G401.6 (cell line): ENCODE data around the gene LPIN2.
A peak's percentile ranks its signal among the peaks of the same experiment; 100 is the strongest.
"Not testable (repeated sequence)": the region's sequence is repeated elsewhere in the genome, so short reads cannot be mapped to it uniquely, and the experiment has no call there.

Experiments used
- FAIRE-seq: peaks from 2 replicates; lab custom pipeline; 2012; peaks lifted over from hg19 to GRCh38; lab: Jason Lieb, UNC

The LPIN2 gene, protein sequence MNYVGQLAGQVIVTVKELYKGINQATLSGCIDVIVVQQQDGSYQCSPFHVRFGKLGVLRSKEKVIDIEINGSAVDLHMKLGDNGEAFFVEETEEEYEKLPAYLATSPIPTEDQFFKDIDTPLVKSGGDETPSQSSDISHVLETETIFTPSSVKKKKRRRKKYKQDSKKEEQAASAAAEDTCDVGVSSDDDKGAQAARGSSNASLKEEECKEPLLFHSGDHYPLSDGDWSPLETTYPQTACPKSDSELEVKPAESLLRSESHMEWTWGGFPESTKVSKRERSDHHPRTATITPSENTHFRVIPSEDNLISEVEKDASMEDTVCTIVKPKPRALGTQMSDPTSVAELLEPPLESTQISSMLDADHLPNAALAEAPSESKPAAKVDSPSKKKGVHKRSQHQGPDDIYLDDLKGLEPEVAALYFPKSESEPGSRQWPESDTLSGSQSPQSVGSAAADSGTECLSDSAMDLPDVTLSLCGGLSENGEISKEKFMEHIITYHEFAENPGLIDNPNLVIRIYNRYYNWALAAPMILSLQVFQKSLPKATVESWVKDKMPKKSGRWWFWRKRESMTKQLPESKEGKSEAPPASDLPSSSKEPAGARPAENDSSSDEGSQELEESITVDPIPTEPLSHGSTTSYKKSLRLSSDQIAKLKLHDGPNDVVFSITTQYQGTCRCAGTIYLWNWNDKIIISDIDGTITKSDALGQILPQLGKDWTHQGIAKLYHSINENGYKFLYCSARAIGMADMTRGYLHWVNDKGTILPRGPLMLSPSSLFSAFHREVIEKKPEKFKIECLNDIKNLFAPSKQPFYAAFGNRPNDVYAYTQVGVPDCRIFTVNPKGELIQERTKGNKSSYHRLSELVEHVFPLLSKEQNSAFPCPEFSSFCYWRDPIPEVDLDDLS

DNA sequence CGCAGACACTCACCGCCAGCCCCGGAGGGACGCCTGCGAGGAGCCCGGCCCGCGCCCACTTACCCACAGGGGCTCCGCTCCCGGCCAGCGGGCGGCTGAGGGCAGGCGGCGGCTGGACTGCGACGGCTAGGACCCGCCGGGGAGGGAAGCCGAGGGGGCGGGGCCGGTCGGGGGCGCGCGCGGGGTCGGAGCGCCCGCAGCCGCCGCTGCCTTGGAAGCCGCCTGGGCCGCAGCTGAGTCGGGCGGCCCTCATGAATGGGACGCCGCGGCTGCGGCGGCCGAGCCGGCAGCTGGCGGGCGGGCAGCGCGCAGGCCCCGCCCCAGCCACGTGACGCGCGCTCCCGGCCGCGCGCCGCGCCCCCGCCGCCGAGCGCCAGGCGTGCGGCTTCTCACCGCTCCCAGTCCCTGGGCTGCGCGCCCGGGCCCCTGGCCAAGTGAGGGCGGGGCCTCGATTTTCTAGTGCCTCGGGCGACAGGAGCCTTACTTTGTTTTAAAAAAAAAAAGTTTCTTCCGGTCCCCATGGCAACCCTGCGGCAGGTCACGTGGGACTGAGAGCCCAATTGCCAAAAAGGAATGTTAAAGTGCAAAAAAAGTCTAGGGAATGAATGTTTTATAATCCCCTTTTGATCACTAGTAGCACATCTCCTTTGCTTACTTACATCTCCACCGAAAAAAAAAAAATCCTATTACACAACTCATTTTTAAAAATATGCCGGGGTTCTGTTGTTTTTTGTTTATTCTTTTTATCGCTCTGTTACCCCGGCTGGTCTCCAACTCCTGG lies at the start of gene LPIN2:
TSS of gene LPIN2 (minus strand) at position 121 of the 781 bp plus-strand sequence. CDS start 52,304 bp downstream, outside the sequence.
- FAIRE-seq: peak; percentile 91

DNA sequence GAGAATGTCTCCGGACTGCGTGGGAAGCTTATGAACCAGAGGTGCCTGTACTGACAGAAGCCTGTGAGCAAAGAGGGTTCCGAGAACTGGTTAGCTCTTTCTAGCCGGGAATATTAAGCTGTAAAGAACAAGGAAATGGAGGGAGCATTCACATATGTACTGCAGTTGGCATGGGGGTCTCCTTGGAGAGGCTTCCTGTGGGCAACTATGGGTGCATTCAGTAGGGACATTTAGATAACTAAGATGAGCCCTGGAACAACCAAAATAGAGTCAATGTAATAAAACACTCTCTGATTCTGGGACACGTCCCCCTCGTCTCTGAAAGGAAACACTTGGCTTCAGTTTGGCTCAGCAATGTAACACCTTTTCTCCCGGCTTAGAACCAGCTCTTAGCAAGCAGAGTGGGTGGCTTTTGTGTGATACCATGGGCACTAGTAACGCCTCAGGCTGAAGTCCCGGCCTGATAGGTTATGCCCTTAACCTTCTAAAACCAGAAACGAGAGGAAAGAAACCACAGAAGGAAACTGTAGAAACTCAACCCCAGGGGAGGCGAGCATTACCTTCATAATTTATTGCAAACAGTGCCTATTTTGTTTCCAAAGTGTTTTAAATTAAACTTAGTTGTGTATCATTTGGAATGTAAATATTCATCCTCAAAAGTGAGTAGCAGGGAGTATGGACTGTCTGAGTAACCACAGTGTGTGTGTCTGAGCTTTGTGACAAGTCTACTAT lies 48.8 kb upstream of the LPIN2 start:
- FAIRE-seq: no peak

DNA sequence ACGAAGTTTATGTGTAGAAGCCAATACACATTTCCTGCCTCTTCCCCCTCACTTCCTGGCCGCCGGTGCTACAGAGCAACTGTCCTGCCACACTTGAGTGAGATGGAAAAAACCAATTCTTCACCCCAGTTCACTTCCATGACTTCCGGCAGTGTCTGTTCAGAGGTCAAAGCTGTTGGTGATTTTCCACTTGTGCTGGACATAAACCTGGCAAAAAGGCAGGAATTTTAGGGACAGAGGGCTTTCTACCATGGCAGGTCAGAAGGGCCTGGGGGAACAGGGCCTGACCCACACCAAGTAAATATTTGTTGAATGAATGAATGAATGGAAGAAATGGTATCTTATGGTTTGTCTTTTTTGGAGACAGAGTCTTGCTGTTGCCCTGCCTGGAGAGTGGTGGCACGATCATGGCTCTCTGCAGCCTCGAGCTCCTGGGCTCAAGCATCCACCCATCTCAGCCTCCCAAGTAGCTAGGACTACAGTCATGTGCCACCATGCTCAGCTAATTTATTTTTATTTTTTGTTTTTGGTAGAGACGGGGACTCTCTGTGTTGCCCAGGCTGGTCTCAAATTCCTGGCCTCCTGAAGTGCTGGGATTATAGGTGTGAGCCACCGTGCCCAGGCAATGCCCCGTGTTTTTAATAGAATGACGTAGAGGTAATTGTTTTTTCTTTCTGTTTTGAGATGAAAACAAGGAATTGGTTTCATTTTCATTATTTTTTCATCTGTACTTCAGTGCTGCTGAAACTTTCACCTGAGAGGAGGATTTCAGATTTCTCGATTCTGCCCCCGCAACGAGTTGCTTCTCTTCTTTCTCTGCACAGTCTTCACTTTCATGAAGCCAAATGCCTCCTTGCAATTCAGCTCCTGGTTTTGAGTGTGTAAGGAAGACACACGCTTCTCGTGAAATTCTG lies 48.0 kb upstream of the LPIN2 start:
- no peak for FAIRE-seq

DNA sequence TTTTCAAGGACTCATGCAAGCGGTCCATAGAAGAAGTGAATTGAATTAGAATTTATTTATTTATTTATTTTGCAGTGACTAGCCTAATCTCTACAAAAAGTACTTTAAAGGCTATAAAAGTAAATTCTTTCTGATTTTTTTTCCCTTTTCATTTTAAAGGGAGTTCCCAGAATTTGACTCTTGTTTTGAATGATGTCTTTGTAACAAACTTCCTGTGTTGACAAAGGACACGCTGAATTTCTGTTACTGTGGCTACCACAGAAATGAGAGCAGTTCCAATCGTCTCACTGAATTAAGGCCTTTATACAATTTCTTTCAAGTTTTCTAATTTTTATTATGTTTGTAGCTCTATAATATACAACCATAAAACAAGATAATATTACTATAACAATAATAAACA lies 46.3 kb upstream of the LPIN2 start:
- FAIRE-seq: no peak

DNA sequence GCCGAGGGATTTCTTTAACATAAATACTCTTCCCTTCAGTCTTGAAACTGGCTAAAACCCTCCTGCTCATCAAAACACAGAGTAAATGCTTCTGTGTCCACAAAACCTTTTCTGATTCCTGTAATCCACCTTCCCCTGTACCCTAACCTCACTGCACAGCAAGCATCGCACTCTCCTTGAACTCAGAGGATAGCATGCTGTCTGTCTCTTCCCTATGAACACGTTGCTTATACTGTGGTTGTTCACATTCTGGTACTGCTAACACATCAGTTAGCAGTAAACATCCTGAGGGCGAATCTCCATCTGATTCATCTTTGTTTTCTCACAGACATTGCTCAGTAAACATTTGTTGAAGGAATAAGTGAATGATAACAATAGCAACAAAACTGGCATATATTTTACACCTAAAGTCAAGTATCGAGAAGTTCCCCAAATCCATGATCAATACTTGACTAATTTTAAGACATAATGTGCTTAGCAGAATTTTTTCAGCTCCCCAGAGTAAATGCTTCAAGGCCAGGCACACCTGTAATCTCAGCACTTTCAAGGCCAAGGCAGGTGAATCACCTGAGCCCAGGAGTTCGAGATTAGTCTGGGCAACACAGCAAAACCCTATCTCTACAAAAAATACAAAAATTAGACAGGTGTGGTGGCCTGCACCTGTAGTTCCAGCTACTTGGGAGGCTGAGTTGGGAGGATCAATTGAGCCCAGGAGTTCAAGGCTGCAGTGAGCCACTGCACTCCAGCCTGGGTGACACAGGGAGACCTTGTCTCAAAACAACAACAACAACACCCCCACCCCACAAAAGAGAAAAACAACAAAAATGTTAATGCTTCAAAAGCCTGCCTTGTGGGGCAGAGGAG lies 45.6 kb upstream of the LPIN2 start:
- no peak for FAIRE-seq

DNA sequence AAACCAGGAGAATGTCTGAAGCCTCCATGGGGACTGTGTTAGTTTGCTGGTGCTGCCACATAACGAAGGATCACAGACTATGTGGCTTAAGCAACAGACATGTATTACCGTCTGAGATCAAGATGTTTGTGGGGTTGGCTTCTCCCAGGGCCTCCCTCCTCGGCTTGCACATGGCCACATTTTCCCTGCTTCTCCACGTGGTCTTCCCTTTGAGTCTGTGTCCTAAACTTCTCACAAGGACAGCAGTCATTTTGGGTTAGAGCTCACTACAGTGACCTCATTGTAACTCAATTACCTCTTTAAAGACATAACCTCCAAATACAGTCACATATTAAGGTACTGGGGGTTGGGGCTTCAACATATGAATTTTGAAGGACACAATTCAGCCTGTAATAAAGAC lies 44.6 kb upstream of the LPIN2 start:
- no peak for FAIRE-seq

DNA sequence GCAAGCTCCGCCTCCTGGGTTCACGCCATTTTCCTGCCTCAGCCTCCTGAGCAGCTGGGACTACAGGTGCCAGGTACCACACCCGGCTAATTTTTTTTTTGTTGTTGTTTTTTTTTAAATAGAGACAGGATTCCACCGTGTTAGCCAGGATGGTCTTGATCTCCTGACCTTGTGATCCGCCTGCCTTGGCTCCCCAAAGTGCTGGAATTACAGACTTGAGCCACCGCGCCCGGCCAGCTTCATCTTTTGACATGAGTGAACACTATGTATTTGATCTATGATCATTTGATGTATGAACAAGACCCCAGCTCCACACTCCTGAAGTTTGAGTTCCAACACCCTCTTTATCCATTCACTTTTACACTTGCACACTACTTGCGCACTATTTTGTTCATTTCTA lies 43.4 kb upstream of the LPIN2 start:
- no peak for FAIRE-seq

DNA sequence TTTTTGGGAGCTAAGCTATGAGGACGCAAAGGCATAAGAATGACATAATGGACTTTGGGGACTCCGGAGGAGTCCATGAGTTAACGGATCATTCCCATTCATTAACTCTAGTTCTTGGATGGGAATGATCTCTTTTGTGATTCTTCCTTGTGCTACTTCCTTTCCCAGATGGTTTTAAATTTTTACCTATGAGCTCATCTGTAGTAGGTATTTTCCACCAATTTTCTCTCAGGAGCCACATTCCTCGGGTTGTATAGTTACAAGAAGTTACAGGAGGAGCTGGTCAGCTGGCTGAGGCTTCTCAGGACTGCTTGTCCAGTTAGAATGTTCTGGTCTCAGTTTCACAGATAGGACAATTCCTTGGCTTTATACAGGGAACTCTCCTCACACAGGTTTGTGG lies 42.9 kb upstream of the LPIN2 start:
- no peak for FAIRE-seq

DNA sequence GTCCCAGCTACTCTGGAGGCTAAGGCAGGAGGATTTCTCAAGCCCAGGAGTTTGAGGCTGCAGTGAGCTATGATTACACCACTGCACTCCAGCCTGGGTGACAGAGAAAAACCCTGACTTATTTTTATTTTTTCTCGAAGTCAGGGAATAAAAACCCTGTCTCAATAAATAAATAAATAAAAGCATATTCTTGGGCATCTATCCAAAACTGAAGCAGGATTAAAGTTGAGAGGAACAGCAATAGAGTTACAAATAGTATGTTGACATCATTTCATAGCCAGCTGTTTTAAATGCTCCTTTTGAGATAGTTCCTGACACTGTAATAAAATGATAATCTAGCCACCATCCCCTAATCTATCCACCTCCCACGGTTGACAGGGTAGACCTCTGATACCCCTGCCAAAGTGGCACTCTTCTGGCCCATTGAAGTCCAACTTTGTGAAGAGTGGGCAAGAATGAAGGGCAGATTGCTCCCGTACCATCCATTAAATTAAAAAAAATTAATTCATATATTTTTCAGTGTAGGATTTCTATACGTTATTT lies 42.3 kb upstream of the LPIN2 start:
- FAIRE-seq: no peak

DNA sequence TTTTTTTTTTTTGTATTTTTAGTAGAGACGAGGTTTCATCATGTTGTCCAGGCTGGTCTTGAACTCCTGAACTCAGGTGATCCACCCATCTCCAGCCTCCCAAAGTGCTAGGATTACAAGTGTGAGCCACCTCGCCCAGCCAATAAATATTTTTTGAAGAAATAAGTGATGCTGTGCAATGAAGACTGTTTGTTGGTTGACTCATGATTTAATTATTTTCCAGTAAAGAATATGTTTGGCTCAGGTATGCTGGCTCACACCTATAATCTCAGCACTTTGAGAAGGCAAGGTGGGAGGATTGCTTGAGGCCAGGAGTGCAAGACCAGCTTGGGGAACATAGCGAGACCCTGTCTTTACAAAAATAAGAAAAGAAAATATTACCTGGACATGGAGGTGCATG lies 41.8 kb upstream of the LPIN2 start:
- no peak for FAIRE-seq

DNA sequence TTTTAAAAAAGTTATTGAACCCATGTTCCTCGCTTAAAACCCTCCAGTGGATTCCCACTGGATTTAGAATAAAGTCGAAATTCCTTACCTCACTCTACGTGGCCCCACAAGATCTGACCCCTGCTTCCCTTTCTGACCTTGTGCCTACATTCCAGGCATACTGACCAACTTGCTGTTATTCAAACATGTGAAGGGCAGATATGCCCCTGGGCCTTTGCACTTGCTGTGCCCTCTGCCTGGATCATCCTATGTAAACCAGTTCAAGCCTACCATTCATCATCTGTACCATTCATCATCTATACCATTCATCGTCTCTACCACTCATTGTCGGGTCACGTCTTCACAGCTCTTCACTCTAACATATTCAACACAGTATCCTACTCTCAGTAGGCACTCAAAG lies 41.3 kb upstream of the LPIN2 start:
- no peak for FAIRE-seq

DNA sequence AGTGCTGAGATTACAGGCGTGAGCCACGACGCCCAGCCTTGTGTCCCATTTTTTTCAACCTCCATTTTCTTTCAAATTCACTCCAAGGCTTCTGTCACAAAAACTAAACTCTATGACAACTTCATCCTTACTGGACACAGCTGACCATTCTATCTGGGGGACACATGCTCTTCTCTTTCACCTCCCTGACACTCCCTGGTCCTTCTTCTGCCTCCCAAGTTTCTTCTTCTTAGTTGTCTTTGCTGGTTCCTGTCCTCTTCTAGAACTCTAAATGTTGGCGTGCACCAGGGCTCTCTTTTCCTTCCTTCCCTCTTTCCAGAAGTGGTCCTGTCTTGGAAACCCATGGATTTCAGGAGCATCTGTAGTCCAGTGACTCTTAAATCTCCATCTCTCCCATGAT lies 40.1 kb upstream of the LPIN2 start:
- FAIRE-seq: no peak

DNA sequence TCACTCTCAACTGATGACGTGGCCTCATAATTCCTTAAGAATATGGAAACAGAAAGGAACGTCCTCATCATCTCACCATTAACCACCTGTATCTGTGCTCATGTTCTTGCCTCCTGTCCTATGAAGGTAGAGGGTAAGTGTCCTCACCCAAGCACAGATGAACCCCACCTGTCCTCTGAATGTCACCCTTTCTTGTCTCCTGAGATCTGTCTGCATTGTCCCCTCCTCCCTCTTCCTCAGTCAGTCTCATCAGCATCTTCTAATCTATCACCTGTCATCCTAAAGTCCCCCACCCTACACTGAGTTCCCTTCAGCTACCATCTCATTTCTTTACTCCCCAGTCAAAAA lies 39.4 kb upstream of the LPIN2 start:
- FAIRE-seq: no peak

DNA sequence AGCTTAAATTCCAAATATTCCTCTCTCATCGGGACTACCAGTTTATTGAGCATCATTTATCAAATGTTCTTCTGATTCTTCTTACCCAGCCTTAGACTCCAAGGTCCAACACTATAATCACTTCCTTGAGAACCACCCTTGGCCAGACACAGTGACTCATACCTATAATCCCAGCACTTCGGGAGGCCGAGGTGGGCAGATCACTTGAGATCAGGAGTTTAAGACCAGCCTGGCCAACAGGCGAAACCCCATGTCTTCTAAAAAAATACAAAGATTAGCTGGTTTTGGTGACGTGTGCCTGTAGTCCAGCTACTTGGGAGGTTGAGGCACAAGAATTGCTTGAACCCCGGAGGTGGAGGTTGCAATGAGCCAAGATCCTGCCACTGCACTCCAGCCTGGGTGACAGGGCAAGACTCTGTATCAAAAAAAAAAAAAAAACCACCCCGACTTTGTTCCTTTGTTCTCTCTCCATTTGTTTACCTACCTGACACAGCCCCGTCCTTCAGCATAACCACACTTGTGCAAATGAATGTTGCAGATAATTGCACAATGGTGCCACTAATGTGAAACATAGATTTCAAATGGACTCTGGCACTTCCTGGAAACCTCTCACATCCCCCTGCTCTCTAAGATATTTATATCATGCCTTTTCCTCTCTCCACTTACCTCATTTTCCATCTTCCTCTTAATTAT lies 38.9 kb upstream of the LPIN2 start:
- no peak for FAIRE-seq

DNA sequence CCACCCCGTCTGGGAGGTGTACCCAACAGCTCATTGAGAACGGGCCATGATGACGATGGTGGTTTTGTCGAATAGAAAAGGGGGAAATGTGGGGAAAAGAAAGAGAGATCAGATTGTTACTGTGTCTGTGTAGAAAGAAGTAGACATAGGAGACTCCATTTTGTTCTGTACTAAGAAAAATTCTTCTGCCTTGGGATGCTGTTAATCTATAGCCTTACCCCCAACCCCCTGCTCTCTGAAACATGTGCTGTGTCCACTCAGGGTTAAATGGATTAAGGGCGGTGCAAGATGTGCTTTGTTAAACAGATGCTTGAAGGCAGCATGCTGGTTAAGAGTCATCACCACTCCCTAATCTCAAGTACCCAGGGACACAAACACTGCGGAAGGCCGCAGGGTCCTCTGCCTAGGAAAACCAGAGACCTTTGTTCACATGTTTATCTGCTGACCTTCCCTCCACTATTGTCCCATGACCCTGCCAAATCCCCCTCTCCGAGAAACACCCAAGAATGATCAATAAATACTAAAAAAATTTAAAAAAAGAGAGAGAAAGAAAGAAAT lies 37.0 kb upstream of the LPIN2 start:
- not testable (repeated sequence) for FAIRE-seq

DNA sequence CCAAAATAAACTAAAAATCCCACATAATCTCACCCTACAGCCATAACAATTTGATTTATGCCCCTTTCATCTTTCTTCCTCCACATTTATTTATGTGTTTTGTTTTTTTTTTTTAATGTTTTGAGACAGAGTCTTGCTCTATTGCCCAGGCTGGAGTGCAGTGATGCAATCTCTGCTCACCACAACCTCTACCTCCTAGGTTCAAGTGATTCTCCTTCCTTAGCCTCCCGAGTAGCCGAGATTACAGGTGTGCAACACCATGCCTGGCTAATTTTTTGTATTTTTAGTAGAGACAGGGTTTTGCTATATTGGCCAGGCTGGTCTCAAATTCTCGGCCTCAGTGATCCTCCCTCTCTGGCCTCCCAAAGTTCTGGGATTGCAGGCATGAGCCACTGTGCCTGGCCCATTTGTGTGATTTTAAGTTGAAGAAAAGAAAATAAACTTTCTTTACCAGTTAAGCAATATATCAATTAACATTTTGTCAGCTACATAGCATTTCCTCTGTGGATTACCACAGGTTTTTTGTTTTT lies 35.9 kb upstream of the LPIN2 start:
- FAIRE-seq: no peak

DNA sequence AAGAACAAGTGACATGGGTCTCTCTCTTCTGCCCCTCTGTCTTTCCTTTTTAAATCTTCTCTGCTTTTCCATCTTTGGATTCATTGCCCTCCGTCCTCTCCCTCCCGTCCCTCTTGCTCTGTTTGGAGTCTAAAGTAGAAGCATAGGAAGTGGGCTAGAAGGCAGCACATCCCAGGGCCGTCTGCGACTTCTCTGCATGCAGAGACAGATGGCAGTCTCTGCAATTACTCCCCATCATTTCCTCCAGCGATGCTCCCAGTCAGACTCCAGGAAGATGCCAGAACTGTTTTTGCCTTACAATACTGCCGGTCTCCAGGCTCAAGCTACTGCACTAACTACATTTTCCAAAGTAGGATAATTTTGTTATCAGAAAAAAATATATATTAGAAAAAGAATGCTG lies 35.2 kb upstream of the LPIN2 start:
- no peak for FAIRE-seq

DNA sequence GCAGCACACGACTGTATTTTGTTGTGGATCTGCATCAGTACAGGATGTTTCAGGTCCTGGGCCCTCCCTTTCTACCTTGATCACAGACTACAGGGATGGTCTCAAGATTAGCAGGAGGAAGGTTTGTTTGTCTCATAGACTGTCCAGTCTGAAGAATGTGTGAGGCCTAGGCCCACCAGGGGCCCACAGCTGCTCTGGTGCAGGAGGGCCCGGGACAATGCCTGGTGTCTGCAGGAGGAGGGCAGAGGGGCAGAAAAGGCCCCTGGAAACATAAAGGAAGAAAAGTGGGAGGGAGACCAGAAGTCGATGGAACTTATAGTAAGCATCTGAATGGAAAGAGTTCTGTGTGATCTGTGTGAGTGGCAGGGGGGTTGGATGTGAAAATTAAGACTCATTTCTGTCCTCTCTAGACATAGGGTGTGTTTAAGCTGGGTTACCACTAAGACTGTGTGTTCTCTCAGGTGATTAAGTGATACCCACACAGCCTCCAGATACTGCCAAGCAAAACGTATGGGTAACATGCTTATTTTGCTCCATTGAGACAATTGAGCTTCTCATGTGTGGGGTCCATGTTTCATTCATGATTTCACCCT lies 33.4 kb upstream of the LPIN2 start:
- FAIRE-seq: no peak
